ENCODE results near the gene CACNA2D1. TPM values are rescaled to one million over a fixed set of nuclear protein-coding genes. Genes with fewer than 3 reads are reported as not detected.

The CACNA2D1 gene
- total and polyA plus RNA-seq, 7 experiments from 2014 or later, result not detected

GRCh38 chr7:82373926-82374635 lies 69.5 kb downstream of the CACNA2D1 start:
- Mint-ChIP-seq H3K27me3 (peaks cover 0 to 6% (median 0%) of the 10 kb centered on the region in 5 donors), H3K36me3 (no peaks in the 10 kb centered on the region), H3K4me1 (no peaks in the 10 kb centered on the region), H3K4me3 (no peak overlapping the region), H3K27ac (no peak overlapping the region), H3K9me3 (no peaks in the 10 kb centered on the region)
- H3K4me1 ChIP-seq (ENCODE audit: control insufficient read depth in 2 of 2, insufficient read depth in 2 of 2, low read length in 2 of 2), result no peaks in the 10 kb centered on the region
- ChIA-PET POLR2A (no interaction called here), CTCF (no interaction called here)
- DNase-seq, result no peak
- intact Hi-C loops (cut with micrococcal nuclease), result no loop called here
- no peak overlapping the region for H3K4me3 ChIP-seq (ENCODE audit: low read length)
- no peaks in the 10 kb centered on the region for H3K36me3 ChIP-seq (ENCODE audit: control insufficient read depth in 2 of 3, insufficient read depth in 3 of 3, low read length in 3 of 3)
- no peak overlapping the region for H3K27ac ChIP-seq (ENCODE audit: low read depth, low read length)
- no peaks in the 10 kb centered on the region for H3K9me3 ChIP-seq (ENCODE audit: control insufficient read depth in 2 of 3, low read length in 3 of 3)
- H3K27me3 ChIP-seq (ENCODE audit: control insufficient read depth in 2 of 2, insufficient read depth in 2 of 2, low read length in 2 of 2), result no peaks in the 10 kb centered on the region
- ATAC-seq, result no peak

- CTCF ChIA-PET, result no interaction called here
- no peak overlapping the region for H3K27ac Mint-ChIP-seq
These were observed 78.9 kb downstream of the CACNA2D1 start for GRCh38 chr7:82364671-82365070.

DNA sequence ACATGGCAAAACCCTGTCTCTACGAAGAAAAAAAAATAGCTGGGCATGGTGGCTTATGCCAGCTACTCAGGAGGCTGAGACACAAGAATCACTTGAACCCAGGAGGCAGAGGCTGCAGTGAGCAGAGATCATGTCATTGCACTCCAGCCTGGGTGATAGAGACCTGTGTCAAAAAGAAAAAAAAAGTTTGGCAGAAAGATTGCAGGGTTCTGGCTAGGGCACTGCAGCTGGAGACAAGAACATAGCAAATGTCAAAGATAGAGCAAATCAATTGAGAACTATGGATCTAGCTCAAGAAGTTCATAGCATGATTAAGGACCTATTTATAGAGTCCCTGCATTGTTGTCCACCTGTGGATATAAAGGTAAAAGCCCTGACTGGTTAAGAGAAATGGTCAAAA lies 79.5 kb downstream of the CACNA2D1 start:
- Mint-ChIP-seq H3K36me3 (no peaks in the 10 kb centered on the region), H3K9me3 (peaks cover 0 to 5% (median 0%) of the 10 kb centered on the region in 11 donors), H3K4me3 (no peak overlapping the region), H3K27me3 (no peaks in the 10 kb centered on the region), H3K4me1 (no peaks in the 10 kb centered on the region), H3K27ac (no peak overlapping the region)
- ATAC-seq (no peak), DNase-seq (no peak)
- no peak overlapping the region for H3K4me3 ChIP-seq (ENCODE audit: low read length)
- intact Hi-C loops (cut with micrococcal nuclease), result no loop called here
- no peaks in the 10 kb centered on the region for H3K9me3 ChIP-seq (ENCODE audit: control insufficient read depth in 2 of 3, low read length in 3 of 3)
- no peak overlapping the region for H3K27ac ChIP-seq (ENCODE audit: low read depth, low read length)
- H3K27me3 ChIP-seq (ENCODE audit: control insufficient read depth in 2 of 2, insufficient read depth in 2 of 2, low read length in 2 of 2), result no peaks in the 10 kb centered on the region
- no peaks in the 10 kb centered on the region for H3K36me3 ChIP-seq (ENCODE audit: control insufficient read depth in 2 of 3, insufficient read depth in 3 of 3, low read length in 3 of 3)
- H3K4me1 ChIP-seq (ENCODE audit: control insufficient read depth in 2 of 2, insufficient read depth in 2 of 2, low read length in 2 of 2), result no peaks in the 10 kb centered on the region
- CTCF ChIA-PET, result no interaction called here
- POLR2A ChIA-PET, result no interaction called here

More at GRCh38 chr7:82364671-82365070, 78.9 kb downstream of the CACNA2D1 start:
- Histone ChIP-seq H3K4me3 (ENCODE audit: low read length) (no peak overlapping the region), H3K9me3 (ENCODE audit: control insufficient read depth in 2 of 3, low read length in 3 of 3) (no peaks in the 10 kb centered on the region), H3K36me3 (ENCODE audit: control insufficient read depth in 2 of 3, insufficient read depth in 3 of 3, low read length in 3 of 3) (no peaks in the 10 kb centered on the region), H3K4me1 (ENCODE audit: control insufficient read depth in 2 of 2, insufficient read depth in 2 of 2, low read length in 2 of 2) (no peaks in the 10 kb centered on the region), H3K27me3 (ENCODE audit: control insufficient read depth in 2 of 2, insufficient read depth in 2 of 2, low read length in 2 of 2) (no peaks in the 10 kb centered on the region), H3K27ac (ENCODE audit: low read depth, low read length) (no peak overlapping the region)
- Mint-ChIP-seq H3K27me3 (no peaks in the 10 kb centered on the region), H3K4me1 (no peaks in the 10 kb centered on the region), H3K4me3 (no peak overlapping the region), H3K9me3 (peaks cover 0 to 5% (median 0%) of the 10 kb centered on the region in 11 donors), H3K36me3 (no peaks in the 10 kb centered on the region)
- ATAC-seq, result no peak
- POLR2A ChIA-PET, result no interaction called here
- intact Hi-C loops (cut with micrococcal nuclease), result no loop called here
- DNase-seq, result no peak

GRCh38 chr7:82362129-82362706 lies 81.4 kb downstream of the CACNA2D1 start:
- ATAC-seq, result no peak
- no peaks in the 10 kb centered on the region for H3K36me3 Mint-ChIP-seq
- DNase-seq, result no peak
- no peak overlapping the region for H3K4me3 Mint-ChIP-seq
- Histone ChIP-seq H3K36me3 (ENCODE audit: control insufficient read depth in 2 of 3, insufficient read depth in 3 of 3, low read length in 3 of 3) (no peaks in the 10 kb centered on the region), H3K27ac (ENCODE audit: low read depth, low read length) (no peak overlapping the region), H3K27me3 (ENCODE audit: control insufficient read depth in 2 of 2, insufficient read depth in 2 of 2, low read length in 2 of 2) (no peaks in the 10 kb centered on the region), H3K4me1 (ENCODE audit: control insufficient read depth in 2 of 2, insufficient read depth in 2 of 2, low read length in 2 of 2) (no peaks in the 10 kb centered on the region), H3K4me3 (ENCODE audit: low read length) (no peak overlapping the region), H3K9me3 (ENCODE audit: control insufficient read depth in 2 of 3, low read length in 3 of 3) (no peaks in the 10 kb centered on the region)
- H3K9me3 Mint-ChIP-seq, result peaks cover 0 to 5% (median 0%) of the 10 kb centered on the region in 11 donors
- POLR2A ChIA-PET, result no interaction called here
- intact Hi-C loops (cut with micrococcal nuclease), result no loop called here
- CTCF ChIA-PET, result no interaction called here
- no peaks in the 10 kb centered on the region for H3K27me3 Mint-ChIP-seq
- no peak overlapping the region for H3K27ac Mint-ChIP-seq
- H3K4me1 Mint-ChIP-seq, result no peaks in the 10 kb centered on the region

- no peak overlapping the region for H3K27ac Mint-ChIP-seq
- no peaks in the 10 kb centered on the region for H3K36me3 ChIP-seq (ENCODE audit: control insufficient read depth in 2 of 3, insufficient read depth in 3 of 3, low read length in 3 of 3)
- no peaks in the 10 kb centered on the region for H3K4me1 Mint-ChIP-seq
- no peaks in the 10 kb centered on the region for H3K27me3 Mint-ChIP-seq
- no peak for ATAC-seq
- ChIA-PET POLR2A (interaction anchor here (0.6 kb wide), 1 partner anchor 33 kb away, joined by 5 read pairs; no protein-coding TSS in a partner anchor), CTCF (no interaction called here)
- no peaks in the 10 kb centered on the region for H3K4me1 ChIP-seq (ENCODE audit: control insufficient read depth in 2 of 2, insufficient read depth in 2 of 2, low read length in 2 of 2)
- no peaks in the 10 kb centered on the region for H3K27me3 ChIP-seq (ENCODE audit: control insufficient read depth in 2 of 2, insufficient read depth in 2 of 2, low read length in 2 of 2)
- no peaks in the 10 kb centered on the region for H3K9me3 ChIP-seq (ENCODE audit: control insufficient read depth in 2 of 3, low read length in 3 of 3)
- H3K4me3 Mint-ChIP-seq, result no peak overlapping the region
- no peak overlapping the region for H3K27ac ChIP-seq (ENCODE audit: low read depth, low read length)
- no peaks in the 10 kb centered on the region for H3K36me3 Mint-ChIP-seq
- no peak for DNase-seq
- H3K9me3 Mint-ChIP-seq, result peaks cover 0 to 5% (median 0%) of the 10 kb centered on the region in 11 donors
- intact Hi-C loops (cut with micrococcal nuclease), result no loop called here
- no peak overlapping the region for H3K4me3 ChIP-seq (ENCODE audit: low read length)
These were observed 82.8 kb downstream of the CACNA2D1 start for GRCh38 chr7:82360591-82361368.

DNA sequence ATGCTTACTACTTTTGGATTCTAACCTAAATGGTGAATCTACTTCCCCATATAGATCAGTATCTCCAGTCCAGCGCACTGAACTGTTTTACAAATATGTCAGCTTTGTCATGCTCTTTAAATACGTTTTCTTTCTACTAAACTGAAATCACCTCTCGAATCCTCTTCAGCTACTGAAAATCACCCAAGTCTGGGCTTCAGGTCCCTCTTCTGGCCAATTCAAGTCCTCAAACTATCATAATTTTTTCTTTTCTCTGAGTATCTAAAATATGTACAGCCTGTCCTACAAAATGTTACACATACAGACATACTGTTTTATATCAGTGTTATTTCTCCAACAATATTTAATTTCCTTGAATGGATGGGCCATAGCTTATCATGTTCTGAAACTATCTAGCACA lies 84.2 kb downstream of the CACNA2D1 start:
- intact Hi-C loops (cut with micrococcal nuclease), result no loop called here
- Mint-ChIP-seq H3K4me3 (no peak overlapping the region), H3K27me3 (no peaks in the 10 kb centered on the region), H3K9me3 (peaks cover 0 to 2% (median 0%) of the 10 kb centered on the region in 11 donors), H3K36me3 (no peaks in the 10 kb centered on the region), H3K27ac (no peak overlapping the region), H3K4me1 (no peaks in the 10 kb centered on the region)
- ChIA-PET POLR2A (no interaction called here), CTCF (no interaction called here)
- Histone ChIP-seq H3K27ac (ENCODE audit: low read depth, low read length) (no peak overlapping the region), H3K27me3 (ENCODE audit: control insufficient read depth in 2 of 2, insufficient read depth in 2 of 2, low read length in 2 of 2) (no peaks in the 10 kb centered on the region), H3K9me3 (ENCODE audit: control insufficient read depth in 2 of 3, low read length in 3 of 3) (no peaks in the 10 kb centered on the region), H3K4me1 (ENCODE audit: control insufficient read depth in 2 of 2, insufficient read depth in 2 of 2, low read length in 2 of 2) (no peaks in the 10 kb centered on the region), H3K4me3 (ENCODE audit: low read length) (no peak overlapping the region), H3K36me3 (ENCODE audit: control insufficient read depth in 2 of 3, insufficient read depth in 3 of 3, low read length in 3 of 3) (no peaks in the 10 kb centered on the region)
- no peak for DNase-seq
- ATAC-seq, result no peak

Data from naive thymus-derived CD4-positive, alpha-beta T cell (primary cell).